Sigmoid colon (tissue), 4 donors: ENCODE results near the gene PARS2.

Source experiments
- EP300 ChIP-seq, 4 donors: sonication (generic); formaldehyde crosslinking; IDR thresholded peaks; one replicate each; pipeline ENCODE4 v1.6.1; 2017; ENCODE audit warnings: antibody characterized with exemption in 4 of 4
- POLR2A ChIP-seq, 2 donors: fragments of 450-650 bp; IDR thresholded peaks; one replicate each; pipeline ENCODE4 v1.6.1; 2016; ENCODE audit warnings: antibody characterized with exemption in 2 of 2, mild to moderate bottlenecking in 2 of 2, moderate library complexity in 2 of 2
- POLR2AphosphoS5 ChIP-seq, 4 donors: sonication (generic); formaldehyde crosslinking; IDR thresholded peaks; one replicate each; pipeline ENCODE4 v1.6.1; 2017; ENCODE audit warnings: antibody characterized with exemption in 4 of 4
- TF ChIP-seq, protein P1 (sequence below), 4 experiments: fragments of 450-650 bp in 3 of 4; fragments of 200-600 bp in 1 of 4; IDR thresholded peaks; one replicate each; pipeline ENCODE4 v1.5.1; 2016 to 2019; ENCODE audit warnings: antibody characterized with exemption in 4 of 4, mild to moderate bottlenecking in 3 of 4, moderate library complexity in 2 of 4

GRCh38 chr1:54767526-54767925 is 3.2 kb upstream of the PARS2 start:
- TF ChIP-seq, protein P1, sequence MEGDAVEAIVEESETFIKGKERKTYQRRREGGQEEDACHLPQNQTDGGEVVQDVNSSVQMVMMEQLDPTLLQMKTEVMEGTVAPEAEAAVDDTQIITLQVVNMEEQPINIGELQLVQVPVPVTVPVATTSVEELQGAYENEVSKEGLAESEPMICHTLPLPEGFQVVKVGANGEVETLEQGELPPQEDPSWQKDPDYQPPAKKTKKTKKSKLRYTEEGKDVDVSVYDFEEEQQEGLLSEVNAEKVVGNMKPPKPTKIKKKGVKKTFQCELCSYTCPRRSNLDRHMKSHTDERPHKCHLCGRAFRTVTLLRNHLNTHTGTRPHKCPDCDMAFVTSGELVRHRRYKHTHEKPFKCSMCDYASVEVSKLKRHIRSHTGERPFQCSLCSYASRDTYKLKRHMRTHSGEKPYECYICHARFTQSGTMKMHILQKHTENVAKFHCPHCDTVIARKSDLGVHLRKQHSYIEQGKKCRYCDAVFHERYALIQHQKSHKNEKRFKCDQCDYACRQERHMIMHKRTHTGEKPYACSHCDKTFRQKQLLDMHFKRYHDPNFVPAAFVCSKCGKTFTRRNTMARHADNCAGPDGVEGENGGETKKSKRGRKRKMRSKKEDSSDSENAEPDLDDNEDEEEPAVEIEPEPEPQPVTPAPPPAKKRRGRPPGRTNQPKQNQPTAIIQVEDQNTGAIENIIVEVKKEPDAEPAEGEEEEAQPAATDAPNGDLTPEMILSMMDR (IDR thresholded peaks at IDR 0.05), result no peak
- TF ChIP-seq POLR2A (IDR thresholded peaks at IDR 0.05) (no peak), EP300 (IDR thresholded peaks at IDR 0.05) (no peak), POLR2AphosphoS5 (IDR thresholded peaks at IDR 0.05) (no peak)
